Measurements from ENCODE around the gene MSH3.
"Not testable (repeated sequence)": the region's sequence is repeated elsewhere in the genome, so short reads cannot be mapped to it uniquely, and the experiment has no call there.

Gene MSH3

GRCh38 chr5:80755626-80756025, 101.2 kb downstream of the MSH3 start:
- no peak for DNase-seq

- DNase-seq: no peak
These were observed 101.8 kb downstream of the MSH3 start for GRCh38 chr5:80756292-80756691.

DNA sequence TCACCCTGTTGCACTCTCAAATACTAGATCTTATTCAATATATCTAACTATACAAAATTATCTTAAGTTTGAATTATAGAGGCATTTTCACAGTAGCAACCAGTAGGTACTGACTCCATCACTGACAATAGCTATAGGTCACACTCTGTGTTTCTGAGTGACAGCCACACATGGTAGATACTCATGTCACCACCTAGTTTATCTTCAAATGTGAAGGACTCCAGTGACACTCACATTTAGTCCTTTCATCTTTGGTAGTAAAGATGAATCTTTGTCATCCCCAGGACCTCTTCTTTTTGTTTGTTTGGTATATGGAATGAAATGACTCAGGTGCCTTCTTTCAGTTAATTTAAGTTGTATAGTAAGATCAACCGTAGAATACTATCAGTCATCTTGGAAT, 102.8 kb downstream of the MSH3 start:
- no peak for DNase-seq

DNA sequence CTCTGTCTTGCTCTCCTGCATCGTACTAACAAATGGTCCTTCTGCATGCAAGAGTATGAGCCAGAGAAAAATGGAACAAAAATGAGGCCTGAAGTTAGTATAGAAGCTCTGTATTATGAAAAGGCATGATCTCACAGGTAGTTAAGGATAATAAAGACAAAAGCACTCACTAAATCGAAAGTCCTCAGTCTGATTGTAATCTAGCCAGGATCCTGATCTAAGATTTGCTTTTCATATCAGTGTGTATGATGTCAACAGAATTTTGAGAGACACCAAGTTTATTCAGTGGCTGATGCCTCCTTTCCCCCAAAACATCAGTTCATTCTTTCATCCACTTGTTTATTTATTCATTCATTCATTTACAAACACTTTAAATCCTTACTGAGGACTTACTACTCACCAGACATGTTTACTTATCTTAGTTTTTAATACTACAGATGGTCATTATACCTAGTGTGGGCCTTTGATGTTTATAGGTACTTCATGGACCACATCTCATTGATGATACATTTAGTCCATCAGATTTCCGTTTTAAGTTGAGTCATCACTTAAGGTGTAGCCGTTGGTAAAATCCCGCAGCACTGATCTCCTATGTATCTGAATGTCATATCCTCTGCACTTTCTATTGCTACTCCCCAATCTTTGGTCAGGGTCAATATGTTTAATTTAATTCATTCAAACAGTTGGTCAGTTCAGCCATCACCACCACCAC, 105.6 kb downstream of the MSH3 start:
- no peak for DNase-seq

DNA sequence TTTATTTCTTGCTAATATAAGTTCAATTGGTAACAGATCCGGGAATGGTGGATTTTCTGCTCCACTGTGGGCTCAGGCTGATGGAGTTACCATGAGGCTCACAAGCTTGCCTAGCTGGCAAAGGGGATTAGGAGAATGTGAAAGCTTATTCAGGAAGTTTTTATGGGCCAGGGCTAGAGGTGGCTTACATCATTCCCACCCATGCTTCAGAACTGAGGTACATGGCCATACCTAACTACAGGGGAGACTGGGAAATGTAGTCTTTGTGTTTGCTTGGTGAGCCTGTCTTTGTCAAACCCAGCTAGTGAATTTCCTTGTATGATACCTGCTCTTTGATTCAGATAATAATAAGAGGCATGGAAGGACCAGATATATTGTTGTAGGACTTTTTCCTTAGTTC, 106.2 kb downstream of the MSH3 start:
- DNase-seq: no peak

DNA sequence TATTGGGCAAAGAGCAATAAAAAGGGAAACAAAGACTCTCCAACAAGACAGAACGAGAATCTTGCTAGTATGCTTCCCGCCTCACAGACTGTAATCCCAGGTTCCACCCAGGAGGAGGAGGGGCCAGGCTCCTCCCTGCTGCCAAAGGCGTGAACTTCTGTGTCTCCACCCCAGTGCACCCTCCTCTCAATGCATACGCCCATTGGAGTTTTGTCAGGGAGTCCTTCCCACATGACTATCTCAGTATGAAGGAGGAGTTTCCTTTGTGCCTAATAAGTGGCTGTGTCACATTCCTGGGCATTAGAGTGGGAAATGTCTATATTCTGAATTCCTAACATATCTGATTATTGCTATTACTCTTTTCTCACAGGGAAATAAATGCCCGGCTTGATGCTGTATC, 106.7 kb downstream of the MSH3 start:
- no peak for DNase-seq

GRCh38 chr5:80761966-80762365, 107.5 kb downstream of the MSH3 start:
- DNase-seq: no peak

DNA sequence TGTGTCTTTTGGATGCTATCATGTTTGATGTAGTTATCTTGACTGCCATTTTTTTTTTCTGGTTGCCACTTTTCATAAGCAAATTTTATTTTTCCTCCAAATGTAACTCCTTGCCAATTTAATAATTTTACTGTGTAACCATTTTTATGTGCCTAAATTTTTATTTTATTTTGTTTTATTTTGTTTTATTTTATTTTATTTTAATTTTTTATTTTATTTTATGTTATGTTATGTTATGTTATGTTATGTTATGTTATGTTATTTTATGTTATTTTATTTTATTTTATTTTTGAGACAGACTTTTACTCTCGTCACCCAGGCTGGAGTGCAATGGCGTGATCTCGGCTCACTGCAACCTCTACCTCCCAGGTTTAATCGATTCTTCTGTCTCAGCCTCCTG, 108.1 kb downstream of the MSH3 start:
- no peak for DNase-seq

DNA sequence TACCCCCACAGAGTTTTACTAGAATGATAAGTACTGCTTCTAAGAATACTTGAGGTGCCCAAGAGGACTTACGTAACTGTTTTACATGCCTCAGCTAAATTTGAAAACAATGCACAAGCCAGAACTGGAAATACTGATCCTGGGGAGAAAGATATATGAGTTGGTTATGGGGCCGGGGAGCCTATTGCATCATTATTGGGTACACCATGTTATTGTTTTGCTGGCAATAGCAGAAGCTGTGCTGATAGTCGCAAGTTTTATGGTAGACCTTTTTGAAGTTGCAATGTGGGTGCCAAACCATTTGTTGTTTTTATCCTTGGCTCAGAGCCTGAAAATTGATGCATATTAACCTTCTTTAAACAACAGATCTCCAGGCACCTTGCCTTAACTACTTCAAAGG, 108.8 kb downstream of the MSH3 start:
- DNase-seq: no peak

DNA sequence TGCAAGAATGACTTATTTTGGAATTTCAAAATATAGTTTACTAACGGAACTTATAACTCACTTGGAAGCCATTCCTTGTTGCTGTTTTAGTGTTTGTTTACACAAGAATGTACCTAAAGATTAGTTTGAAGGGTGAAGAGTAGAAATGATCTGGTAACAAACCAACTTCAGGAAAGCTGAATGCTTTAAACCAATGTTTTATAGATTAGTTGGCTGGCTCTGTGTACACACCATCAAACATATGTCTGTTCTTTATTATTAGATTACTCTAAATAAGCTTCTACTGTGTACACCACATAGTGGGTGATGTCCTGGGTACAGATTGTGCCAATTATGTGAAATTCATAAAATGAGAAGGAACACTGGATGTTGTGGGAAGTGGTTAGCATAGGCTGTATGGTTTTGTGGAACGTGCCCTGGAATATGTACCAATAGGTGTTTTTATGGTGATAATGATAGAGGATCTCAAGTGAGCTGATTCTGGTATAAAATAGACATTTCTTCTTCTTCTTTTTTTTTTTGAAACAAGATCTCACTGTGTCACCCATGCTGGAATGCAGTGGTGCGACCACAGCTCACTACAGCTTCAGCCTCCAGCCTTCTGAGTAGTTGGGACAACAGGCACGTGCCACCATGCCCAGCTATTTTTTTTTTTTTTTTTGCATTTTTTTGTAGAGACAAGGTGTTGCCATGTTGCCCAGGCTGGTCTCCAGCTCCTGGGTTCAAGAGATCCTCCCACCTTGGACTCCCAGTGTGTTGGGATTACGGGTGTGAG, 109.6 kb downstream of the MSH3 start:
- no peak for DNase-seq

DNA sequence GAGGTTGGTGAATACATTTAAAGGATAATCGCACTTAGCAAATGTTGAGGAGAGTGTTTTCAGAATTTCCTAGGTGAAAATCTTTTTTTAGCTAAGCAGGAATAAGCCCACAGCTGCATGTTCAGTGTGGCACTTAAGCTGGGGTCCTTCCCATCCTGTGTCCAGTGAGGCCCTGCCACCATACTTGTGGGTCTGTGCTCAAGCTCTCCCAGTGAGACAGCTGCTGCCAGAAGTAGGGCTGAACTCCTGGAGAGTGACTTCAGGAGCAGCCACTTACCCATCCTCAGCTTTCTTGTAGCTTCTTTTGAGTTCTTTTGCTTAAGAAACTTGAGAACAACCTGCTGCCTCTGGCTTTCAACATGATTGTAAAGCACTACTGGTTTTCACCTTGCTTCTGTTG, 110.3 kb downstream of the MSH3 start:
- DNase-seq: no peak

- no peak for DNase-seq
These were observed 123.2 kb downstream of the MSH3 start for GRCh38 chr5:80777347-80778287.

DNA sequence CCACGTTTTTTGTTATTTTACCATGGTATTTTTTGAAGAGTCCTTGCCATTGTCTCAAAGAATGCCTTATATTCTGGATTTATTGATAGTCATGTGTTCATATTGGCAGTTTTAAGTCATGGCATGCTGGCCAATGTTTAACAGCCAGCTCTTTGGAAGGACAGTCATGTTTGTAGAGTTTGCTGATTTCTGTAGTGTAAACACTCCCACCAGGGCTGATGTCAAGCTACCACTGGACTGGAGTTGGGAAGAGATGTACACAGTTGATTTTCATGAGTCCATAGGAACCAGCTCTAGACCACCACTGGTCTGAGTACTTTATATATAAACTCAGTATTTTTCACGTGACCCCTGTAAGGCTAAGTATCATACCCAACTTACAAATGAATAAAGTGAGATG, 125.6 kb downstream of the MSH3 start:
- DNase-seq: no peak

DNA sequence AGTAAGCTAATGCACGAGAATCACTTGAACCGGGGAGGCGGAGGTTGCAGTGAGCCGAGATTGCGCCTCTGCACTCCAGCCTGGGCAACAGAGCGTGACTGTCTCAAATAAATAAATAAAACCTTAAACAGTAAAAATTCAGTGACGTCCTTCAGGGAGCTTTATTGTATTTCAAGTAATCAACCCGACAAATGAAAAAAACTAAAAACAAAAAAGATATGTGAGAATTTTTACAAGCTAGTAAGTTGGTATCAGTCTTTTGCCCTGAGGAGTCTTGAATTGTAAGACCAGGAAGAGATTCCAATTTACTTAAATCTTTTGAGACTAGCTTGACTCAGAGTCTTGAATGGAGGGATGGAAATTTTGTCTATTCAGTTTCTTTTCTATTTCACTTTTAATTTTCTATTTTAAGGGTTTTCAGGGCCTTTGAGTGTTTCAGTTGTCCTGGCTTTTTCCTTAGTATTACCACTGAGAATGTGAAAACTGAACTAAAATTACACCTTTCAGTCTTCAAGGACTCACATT, 126.4 kb downstream of the MSH3 start:
- DNase-seq: no peak

DNA sequence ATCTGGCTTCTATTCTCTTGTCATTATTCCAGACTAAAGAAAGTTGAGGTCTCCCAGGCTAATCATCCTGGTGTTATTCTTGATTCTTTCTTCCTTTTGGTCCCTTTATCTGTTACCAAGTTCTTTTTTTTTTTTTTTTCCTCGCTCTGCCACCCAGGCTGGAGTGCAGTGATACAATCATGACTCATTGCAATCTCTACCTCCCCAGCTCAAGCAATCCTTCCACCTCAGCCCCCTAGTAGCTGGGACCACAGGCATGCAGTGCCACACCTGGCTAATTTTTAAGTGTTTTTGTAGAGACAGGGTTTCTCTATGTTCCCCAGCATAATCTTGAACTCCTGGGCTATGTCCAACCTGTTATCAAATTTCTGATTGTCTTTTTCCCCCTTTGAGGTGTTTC, 126.9 kb downstream of the MSH3 start:
- no peak for DNase-seq

DNA sequence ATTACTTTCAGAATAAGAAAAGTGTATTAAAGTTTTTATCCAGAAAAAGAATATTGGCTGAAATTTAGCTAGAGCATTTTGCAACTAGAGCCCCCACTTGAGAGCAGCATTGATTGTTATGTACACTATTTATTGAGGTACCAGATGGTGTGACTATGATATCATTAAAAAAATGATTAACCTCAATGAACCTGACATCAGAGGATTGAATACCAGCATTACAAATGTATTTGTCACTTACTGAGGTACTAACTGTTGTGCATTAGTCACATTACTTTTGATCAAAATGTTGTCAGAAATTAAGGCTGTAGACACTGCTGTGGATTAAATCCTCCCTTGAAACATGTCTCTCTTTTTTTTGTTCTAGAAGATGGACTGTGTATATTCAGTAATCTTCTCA, 128.2 kb downstream of the MSH3 start:
- DNase-seq: no peak

- not testable (repeated sequence) for DNase-seq
These were observed 129.3 kb downstream of the MSH3 start for GRCh38 chr5:80783751-80784150.

- no peak for DNase-seq
These were observed 130.0 kb downstream of the MSH3 start for GRCh38 chr5:80784451-80784850.

DNA sequence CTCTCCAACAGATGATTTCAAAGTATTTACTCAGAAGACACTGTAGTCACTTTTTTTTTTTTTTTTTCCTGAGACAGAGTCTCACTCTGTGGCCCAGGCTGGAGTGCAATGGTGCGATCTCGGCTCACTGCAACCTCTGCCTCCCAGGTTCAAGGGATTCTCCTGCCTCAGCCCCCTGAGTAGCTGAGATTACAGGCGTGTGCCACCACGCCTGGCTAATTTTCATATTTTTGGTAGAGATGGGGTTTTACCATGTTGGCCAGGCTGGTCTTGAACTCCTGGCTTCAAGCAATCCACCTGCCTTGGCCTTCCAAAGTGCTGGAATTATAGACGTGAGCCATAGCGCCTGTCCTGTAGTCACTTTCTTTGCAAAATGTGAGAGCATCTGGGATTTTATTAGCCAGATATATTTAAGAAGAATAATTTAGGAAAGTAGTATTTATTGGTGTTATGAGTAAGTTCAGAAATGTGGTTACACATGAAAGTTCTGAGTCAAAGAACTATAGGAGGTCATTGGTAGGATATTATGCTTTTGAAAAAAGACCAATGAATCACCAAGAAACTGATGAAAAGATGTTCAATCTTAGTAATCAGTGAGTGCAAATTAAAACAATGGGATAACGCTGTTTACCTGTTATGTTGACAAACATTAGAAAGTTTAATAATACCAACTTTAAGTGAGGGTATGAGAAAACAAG, 135.0 kb downstream of the MSH3 start:
- not testable (repeated sequence) for DNase-seq

DNA sequence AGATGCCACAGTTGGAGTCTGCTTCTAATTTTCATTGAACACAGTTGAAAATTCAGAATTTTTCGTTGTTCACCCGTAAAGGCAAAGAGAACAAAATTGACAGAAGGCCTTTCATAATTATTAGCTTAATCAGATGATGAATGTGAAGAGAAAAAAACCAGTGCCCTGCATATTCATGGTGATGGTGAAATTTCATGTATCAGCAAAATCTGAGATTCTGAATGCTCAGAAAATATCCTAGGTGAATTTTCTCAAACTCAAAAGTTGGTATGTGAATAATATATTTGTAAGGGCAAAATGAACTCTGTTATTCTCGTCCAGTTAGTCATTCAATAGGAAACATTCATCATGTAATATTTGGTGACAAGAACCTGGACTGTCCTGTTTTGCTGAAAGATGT, 136.2 kb downstream of the MSH3 start:
- DNase-seq: no peak

DNA sequence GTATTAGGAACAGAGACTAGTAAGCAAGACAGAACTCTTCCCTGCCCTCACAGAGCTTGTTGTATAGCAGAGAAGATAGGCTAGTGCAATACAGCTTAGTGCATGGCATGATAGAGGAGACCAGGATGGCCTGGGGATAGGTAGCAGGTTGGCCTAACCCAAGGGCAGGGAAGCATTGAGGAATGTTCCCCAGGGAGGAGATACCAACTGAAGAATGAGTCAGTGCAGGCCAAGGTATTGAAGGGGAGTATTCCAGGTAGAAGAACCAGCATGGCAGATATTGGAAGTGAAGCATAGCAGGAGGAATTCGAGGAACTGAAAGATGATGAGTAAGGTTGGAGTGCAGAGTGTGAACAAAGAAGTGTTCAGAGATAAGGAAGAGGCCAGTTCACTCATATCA, 138.9 kb downstream of the MSH3 start:
- DNase-seq: no peak
